Thyroid gland (tissue), 4 donors: Measurements from ENCODE around the gene MGP. TPM values are rescaled to one million over a fixed set of nuclear protein-coding genes. Genes with fewer than 3 reads are reported as not detected.

Experiments
- DNase-seq, 2 donors: peaks; one replicate each; pipeline ENCODE4 v3.0.0-alpha.2; 2019
- H3K27ac ChIP-seq, 3 donors: fragments of 200-600 bp; sonication (generic); 1 replicate in 2 of 3; 2 replicates in 1 of 3; pipeline ENCODE4 v1.5.1; 2016 to 2019; ENCODE audit warnings: mild to moderate bottlenecking in 1 of 3, moderate library complexity in 1 of 3
- H3K27me3 ChIP-seq: fragments of 200-600 bp; sonication (generic); one replicate; pipeline ENCODE4 v1.5.1; 2019
- H3K36me3 ChIP-seq, 2 donors: fragments of 200-600 bp; sonication (generic); one replicate each; pipeline ENCODE4 v1.5.1; 2016 to 2019
- H3K4me1 ChIP-seq, 2 donors: fragments of 200-600 bp; sonication (generic); one replicate each; pipeline ENCODE4 v1.5.1; 2017 to 2019
- H3K4me3 ChIP-seq, 3 donors: fragments of 200-600 bp; sonication (generic); replicated peaks in 1 of 3; 1 replicate in 2 of 3; 2 replicates in 1 of 3; pipeline ENCODE4 v1.5.1; 2016; ENCODE audit warnings: mild to moderate bottlenecking in 1 of 3
- H3K9me3 ChIP-seq: fragments of 200-600 bp; sonication (generic); one replicate; pipeline ENCODE4 v1.5.1; 2017
- CTCF ChIP-seq, 6 experiments: fragments of 200-600 bp in 3 of 6; fragments of 450-650 bp in 3 of 6; sonication (generic) in 3 of 6; IDR thresholded peaks; one replicate each; pipeline ENCODE4 v1.5.1; 2016 to 2019; ENCODE audit warnings: antibody characterized with exemption in 6 of 6, mild to moderate bottlenecking in 2 of 6, inconsistent platforms in 1 of 6, moderate library complexity in 1 of 6
- POLR2A ChIP-seq, 2 donors: fragments of 450-650 bp; IDR thresholded peaks; one replicate each; pipeline ENCODE4 v1.6.1; 2017; ENCODE audit warnings: antibody characterized with exemption in 2 of 2, mild to moderate bottlenecking in 2 of 2, moderate library complexity in 1 of 2
- WGBS, 2 donors: methylation state at CpG; one replicate each; pipeline ENCODE4 v1.1.5; 2017; 5-methylcytosine and 5-hydroxymethylcytosine counted together
- intact Hi-C: fragments of 100-400 bp; cut with DNase I; formaldehyde crosslinking; loops from one replicate; pipeline ENCODE4 v1.15.1; 2023
- total RNA-seq, 4 donors: library from RNA; depleted of rRNA; stranded (reverse); fragments of >200 nt; gene quantifications; one replicate each; pipeline ENCODE4 v1.2.3, GENCODE V29; 2016

MGP gene
- total RNA-seq, 4 donors from 2014 or later: 319 to 1,014 (median 397) TPM

GRCh38 chr12:14841761-14842160 lies 43.9 kb downstream of the MGP start:
- Histone ChIP-seq H3K36me3 (no peaks in the 10 kb centered on the region), H3K9me3 (no peaks in the 10 kb centered on the region), H3K27ac (peak overlapping the region; percentile 62 to 86 (median 85)), H3K4me1 (peaks cover 29 to 42% of the 10 kb centered on the region in 2 donors), H3K27me3 (no peaks in the 10 kb centered on the region), H3K4me3 (peak overlapping the region in 1 of 3 donors; percentile 2)
- WGBS, 2 donors: 9 to 10% methylated on average over 3 of the region's 3 CpGs
- DNase-seq: peak; percentile 72 to 77
- intact Hi-C loops: no loop called here
- TF ChIP-seq POLR2A (IDR thresholded peaks at IDR 0.05): peak in 1 of 2 donors; percentile 44
- no peak for TF ChIP-seq CTCF (IDR thresholded peaks at IDR 0.05)

GRCh38 chr12:14840616-14841015 lies 45.0 kb downstream of the MGP start:
- peak overlapping the region; percentile 62 to 86 (median 85) for H3K27ac ChIP-seq
- intact Hi-C loops: no loop called here
- no peak overlapping the region for H3K4me3 ChIP-seq
- peaks cover 20 to 30% of the 10 kb centered on the region in 2 donors for H3K4me1 ChIP-seq
- no peak for DNase-seq
- TF ChIP-seq POLR2A (IDR thresholded peaks at IDR 0.05) (no peak), CTCF (IDR thresholded peaks at IDR 0.05) (no peak)
- no peaks in the 10 kb centered on the region for H3K36me3 ChIP-seq
- H3K9me3 ChIP-seq: no peaks in the 10 kb centered on the region
- 90 to 95% methylated on average over 4 of the region's 4 CpGs for WGBS, 2 donors
- no peaks in the 10 kb centered on the region for H3K27me3 ChIP-seq

- Histone ChIP-seq H3K4me1 (peaks cover 20 to 27% of the 10 kb centered on the region in 2 donors), H3K4me3 (no peak overlapping the region), H3K9me3 (no peaks in the 10 kb centered on the region), H3K27me3 (no peaks in the 10 kb centered on the region), H3K27ac (no peak overlapping the region), H3K36me3 (no peaks in the 10 kb centered on the region)
- 97 to 100% methylated on average over 1 of the region's 1 CpG for WGBS, 2 donors
- intact Hi-C loops: no loop called here
- DNase-seq: no peak
- TF ChIP-seq POLR2A (IDR thresholded peaks at IDR 0.05) (no peak), CTCF (IDR thresholded peaks at IDR 0.05) (no peak)
Observed at GRCh38 chr12:14839262-14839661, 46.4 kb downstream of the MGP start.

- H3K36me3 ChIP-seq: no peaks in the 10 kb centered on the region
- peak overlapping the region in 1 of 3 donors; percentile 25 for H3K27ac ChIP-seq
- no peaks in the 10 kb centered on the region for H3K27me3 ChIP-seq
- DNase-seq: no peak
- H3K4me3 ChIP-seq: no peak overlapping the region
- TF ChIP-seq POLR2A (IDR thresholded peaks at IDR 0.05) (no peak), CTCF (IDR thresholded peaks at IDR 0.05) (no peak)
- no peaks in the 10 kb centered on the region for H3K9me3 ChIP-seq
- intact Hi-C loops: no loop called here
- peaks cover 11 to 12% of the 10 kb centered on the region in 2 donors for H3K4me1 ChIP-seq
- 81 to 90% methylated on average over 7 of the region's 7 CpGs for WGBS, 2 donors
Observed at GRCh38 chr12:14836336-14837210, 49.1 kb downstream of the MGP start.

- no peaks in the 10 kb centered on the region for H3K36me3 ChIP-seq
- TF ChIP-seq POLR2A (IDR thresholded peaks at IDR 0.05) (no peak), CTCF (IDR thresholded peaks at IDR 0.05) (no peak)
- no peak overlapping the region for H3K27ac ChIP-seq
- DNase-seq: no peak
- no peaks in the 10 kb centered on the region for H3K9me3 ChIP-seq
- H3K27me3 ChIP-seq: no peaks in the 10 kb centered on the region
- intact Hi-C loops: no loop called here
- H3K4me3 ChIP-seq: no peak overlapping the region
- H3K4me1 ChIP-seq: no peaks in the 10 kb centered on the region
Observed at GRCh38 chr12:14834509-14834908, 51.1 kb downstream of the MGP start.
